GM18861 (cell line): ENCODE results near the gene GSN.

Source experiments
- ATAC-seq: cut with Tn5 transposase; IDR thresholded peaks from one replicate; pipeline ENCODE4 v1.9.1; 2021; ENCODE audit not compliant: unreplicated experiment

The GSN gene

DNA sequence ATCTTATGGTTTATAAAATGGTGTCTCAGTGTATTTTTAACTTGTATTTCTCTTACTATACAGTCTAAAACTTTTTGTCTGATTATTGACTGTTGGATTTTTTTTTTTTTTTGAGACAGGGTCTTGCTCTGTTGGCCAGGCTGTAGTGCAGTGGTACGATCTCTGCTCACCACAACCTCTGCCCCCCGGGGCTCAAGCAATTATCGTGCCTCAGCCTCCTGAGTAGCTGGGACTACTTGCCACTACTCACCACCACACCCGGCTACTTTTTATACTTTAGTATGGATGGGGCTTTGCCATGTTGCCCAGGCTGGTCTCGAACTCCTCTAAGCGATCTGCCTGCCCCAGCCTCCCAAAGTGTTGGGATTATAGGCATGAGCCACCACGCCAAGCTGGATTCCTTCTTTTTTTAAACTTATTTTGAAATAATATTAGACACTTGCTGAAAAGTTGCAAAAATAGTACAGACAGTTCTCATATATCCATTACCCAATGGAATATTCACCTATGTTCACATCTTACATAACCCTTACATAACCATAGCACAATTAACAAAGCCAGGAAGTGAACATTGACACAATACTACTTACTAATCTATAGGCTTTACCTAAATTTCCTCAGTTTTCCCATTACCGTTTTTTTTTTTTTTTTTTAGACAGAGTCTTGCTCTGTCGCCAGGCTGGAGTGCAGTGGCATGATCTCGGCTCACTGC, 54.9 kb downstream of the GSN start:
- ATAC-seq: no peak

DNA sequence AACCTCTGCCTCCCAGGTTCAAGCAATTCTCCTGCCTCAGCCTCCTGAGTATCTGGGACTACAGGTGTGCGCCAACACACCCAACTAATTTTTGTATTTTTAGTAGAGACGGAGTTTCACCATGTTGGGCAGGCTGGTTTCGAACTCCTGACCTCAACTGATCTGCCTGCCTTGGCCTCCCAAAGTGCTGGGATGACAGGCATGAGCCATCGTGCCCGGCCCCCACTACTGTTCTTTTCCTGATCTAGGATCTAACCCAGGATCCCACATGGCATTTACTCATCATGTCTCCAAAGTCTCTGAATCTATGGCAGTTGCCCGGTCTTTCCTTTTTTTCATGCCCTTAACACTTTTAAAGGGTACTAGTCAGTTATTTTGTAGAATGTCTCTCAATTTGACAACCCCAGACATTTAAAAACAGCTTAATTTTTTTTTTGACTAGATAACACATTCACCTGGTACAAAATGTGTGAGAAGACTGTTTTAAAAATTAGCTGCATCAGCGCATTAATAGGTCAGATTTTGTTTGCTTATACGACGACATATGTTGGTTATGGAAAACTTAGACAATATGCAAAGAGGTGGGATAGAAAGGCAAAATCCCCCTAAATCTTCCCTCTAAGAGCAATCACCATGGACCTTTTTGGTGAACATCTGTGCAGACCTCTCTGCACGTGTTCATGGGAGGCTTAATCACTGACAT, 55.6 kb downstream of the GSN start:
- no peak for ATAC-seq

- no peak for ATAC-seq
These were observed 56.4 kb downstream of the GSN start for GRCh38 chr9:121324316-121324715.

DNA sequence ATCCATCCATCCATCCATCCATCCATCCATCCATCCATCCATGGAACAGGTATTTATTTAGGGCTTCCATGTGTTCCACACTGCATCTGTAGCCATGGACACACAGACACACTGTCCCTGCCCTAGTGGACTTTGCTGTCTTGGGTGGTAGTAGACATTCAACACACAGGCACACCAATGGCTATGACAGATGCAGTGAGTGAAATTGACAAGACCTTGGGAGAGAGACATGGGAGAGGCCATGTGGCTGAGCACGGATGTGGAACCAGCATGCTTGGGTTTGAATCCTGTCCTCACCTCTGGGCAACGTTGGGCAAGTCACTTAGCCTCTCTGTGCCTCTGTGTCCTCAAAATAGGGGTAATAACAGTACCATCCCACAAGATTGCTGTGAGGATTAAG, 56.8 kb downstream of the GSN start:
- no peak for ATAC-seq

- ATAC-seq: no peak
These were observed 57.4 kb downstream of the GSN start for GRCh38 chr9:121325387-121325786.

DNA sequence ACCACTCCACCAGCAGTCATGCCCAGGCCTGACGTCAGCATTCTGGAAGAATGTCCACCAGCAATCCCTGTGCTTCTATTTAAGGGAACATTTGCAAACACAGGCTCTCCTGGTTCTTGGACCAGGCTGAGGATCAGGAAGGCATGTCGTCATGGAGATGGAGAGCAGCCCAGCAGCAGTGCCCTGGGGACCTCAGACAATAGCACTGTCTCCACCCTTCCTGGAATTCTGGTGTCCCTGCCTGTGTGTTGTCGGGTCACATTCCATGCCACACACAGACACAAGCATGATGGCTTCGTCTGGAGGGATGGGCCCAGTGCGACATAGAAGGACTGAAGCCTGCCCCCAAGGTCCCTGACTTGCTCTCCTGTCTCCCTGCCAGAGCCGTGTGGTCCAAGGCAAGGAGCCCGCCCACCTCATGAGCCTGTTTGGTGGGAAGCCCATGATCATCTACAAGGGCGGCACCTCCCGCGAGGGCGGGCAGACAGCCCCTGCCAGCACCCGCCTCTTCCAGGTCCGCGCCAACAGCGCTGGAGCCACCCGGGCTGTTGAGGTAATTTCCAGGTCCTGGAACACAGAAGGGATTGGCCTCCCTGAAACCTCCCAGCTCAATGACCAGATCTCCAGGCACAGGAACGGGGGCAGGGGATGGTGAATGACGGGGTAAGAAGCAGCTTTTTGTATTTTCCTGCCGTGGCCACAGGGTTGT, 58.3 kb downstream of the GSN start:
- ATAC-seq: no peak

GRCh38 chr9:121326901-121327613, 59.1 kb downstream of the GSN start:
- no peak for ATAC-seq

DNA sequence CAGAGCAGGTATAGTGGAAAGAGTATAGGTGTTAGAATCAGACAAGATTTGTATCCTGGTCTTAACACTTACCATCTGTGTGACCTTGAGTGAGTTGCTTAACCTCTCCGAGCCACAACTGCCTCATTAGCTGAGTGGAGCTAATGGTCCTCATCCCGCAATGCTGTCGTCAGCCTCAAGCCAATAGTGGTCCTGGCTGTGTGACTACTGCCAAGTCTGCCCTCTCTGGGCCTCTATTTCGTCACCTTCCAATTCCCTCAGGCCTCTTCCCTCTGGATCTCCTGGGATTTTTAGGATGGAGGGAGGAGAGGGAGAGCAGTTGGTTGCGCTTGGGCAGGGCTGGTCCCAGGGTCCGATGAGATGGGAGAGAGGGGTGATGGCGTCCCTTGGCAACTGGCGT, 60.5 kb downstream of the GSN start:
- ATAC-seq: no peak

GRCh38 chr9:121328876-121329681, 61.1 kb downstream of the GSN start:
- ATAC-seq: no peak

DNA sequence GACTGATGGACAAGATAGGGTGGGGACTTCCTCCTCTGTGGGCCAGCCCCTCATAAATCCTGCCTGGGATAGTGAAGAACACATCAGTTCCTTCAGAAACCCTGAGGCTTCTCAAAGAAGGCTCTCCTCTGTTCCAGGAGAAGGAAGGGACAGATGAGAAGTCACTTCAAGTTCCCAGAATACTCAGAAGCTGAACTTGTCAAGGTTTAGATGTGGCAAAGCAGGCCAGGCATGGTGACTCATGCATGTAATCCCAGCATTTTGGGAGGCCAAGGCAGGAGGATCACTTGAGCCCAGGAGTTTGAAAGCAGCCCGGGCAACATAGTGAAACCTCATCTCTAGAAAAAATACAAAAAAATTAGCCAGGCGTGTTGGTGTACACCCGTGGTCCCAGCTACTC, 63.6 kb downstream of the GSN start:
- ATAC-seq: no peak

- ATAC-seq: no peak
These were observed 64.2 kb downstream of the GSN start for GRCh38 chr9:121331992-121332685.

DNA sequence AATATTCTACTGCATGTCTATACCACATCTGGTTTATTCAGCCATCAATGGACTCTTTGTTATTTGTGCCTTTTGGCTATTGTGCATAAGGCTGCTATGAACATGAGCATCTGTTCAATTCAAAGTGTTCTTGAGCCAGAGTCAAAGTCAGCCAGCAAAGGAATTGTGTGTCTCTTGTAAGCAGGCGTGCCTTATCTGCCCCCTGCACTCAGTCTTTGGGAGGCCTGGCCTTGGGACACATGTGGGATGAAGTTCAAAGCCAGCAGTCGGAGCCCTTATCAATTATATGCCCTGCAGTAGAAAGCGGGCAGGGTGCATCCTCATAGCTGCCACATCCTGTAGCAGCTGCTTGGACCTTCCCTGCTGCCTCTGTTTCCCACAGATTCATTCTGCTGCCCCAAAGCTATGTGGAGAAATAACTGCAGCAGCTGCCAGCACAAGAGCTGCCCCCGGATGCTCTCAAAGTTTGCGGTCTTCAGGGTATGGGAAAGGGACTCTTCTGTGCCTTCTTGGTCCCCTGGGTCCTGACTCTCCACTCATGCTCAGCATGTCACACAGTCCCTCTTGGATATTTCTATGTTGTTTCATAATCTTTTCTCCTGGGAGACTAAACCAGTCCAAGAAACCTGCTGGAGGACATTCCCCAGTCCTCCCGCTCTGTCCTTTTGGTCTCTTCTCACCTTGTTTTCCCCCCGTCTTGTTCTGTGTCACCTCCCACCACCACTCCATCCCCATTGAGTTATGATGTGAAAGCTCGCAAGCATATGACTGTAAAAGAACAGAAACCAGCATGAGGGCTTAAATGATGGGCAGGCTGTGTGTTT, 66.2 kb downstream of the GSN start:
- no peak for ATAC-seq

DNA sequence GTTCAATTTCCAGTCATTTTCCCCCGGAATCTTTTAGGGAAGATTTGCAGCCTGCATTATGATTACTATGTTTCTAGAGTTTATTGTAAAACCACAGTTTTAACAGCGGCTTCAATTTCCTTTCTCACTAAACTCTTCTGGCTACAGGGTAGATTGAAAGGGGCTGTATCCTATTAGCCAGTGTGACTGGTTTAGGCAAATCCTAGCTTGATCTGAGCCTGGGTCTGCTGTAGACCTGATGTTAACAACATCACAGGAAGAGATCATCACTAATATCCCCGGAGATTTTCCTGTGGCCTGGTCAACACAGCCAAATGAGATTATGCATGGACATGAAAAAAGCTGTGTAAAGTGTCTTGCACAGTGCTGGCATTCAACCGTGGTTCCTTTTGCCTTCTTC, 68.7 kb downstream of the GSN start:
- ATAC-seq: no peak

- ATAC-seq: no peak
These were observed 71.5 kb downstream of the GSN start for GRCh38 chr9:121339437-121339836.

- peak; percentile 91 for ATAC-seq
These were observed 72.9 kb downstream of the GSN start for GRCh38 chr9:121340676-121341392.

DNA sequence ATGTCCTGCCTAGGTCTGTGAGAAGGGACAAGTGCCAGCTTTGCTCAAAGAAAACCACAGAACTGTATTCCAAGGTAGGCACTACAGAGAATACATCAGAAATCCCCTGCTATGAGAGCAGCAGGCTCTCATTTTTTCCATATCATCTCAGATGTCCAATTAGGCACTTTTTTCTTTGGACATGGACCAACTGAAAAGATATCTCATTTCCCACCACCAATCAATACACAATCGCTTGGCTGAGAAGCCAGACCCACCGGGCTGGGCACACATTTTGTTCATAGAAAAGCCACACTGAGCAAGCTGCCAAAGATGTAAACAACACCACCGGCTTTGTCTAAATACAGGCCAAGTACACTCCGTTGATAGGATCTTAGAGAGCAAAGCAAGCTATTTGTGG, 76.2 kb downstream of the GSN start:
- no peak for ATAC-seq

GRCh38 chr9:121345070-121345469, 77.1 kb downstream of the GSN start:
- ATAC-seq: no peak

DNA sequence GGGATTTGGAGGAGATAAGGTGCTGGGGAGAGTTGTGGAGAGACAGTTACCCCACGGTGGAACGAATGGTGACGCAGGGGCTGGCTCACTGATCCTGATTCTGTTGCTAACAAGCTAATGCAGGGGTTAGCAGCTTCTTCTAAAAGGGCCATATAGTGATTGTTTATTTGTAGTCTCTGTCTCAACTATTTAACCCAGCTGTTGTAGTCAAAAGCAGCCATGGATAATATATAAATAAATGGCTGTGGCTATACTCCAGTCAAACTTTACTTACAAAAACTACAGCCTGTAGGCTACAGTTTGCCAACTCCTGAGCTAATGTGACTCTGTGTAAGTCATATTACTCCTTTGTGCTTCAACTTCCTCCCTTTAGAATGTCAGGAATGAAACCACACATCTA, 80.3 kb downstream of the GSN start:
- ATAC-seq: no peak

- no peak for ATAC-seq
These were observed 81.0 kb downstream of the GSN start for GRCh38 chr9:121349009-121349408.
